GM12801 (cell line): Measurements from ENCODE around the gene GPC6.

Experiments
- CTCF ChIP-seq: IDR thresholded peaks from one replicate; pipeline ENCODE4 v1.5.1; 2011; ENCODE audit warnings: control low read depth; ENCODE audit not compliant: insufficient read length; ENCODE audit errors: extremely low read depth

The GPC6 gene

GRCh38 chr13:93646245-93646644 lies 419.6 kb downstream of the GPC6 start:
- no peak for TF ChIP-seq CTCF

- no peak for TF ChIP-seq CTCF
These were observed 422.9 kb downstream of the GPC6 start for GRCh38 chr13:93649496-93649895.

- no peak for TF ChIP-seq CTCF
These were observed 427.2 kb downstream of the GPC6 start for GRCh38 chr13:93653776-93654175.

GRCh38 chr13:93655154-93655553 lies 428.5 kb downstream of the GPC6 start:
- no peak for TF ChIP-seq CTCF

- no peak for TF ChIP-seq CTCF
These were observed 433.9 kb downstream of the GPC6 start for GRCh38 chr13:93660391-93661063.

GRCh38 chr13:93670866-93671265 lies 444.3 kb downstream of the GPC6 start:
- TF ChIP-seq CTCF = no peak

- no peak for TF ChIP-seq CTCF
These were observed 446.4 kb downstream of the GPC6 start for GRCh38 chr13:93672996-93673395.
